Hindlimb muscle (tissue), 1 donor: ENCODE measurements around the gene PCK1. TPM values are rescaled to one million over a fixed set of nuclear protein-coding genes. Genes with fewer than 3 reads are reported as not detected.

ENCODE experiments used
- DNase-seq: peaks from one replicate; pipeline ENCODE4 v3.0.0-alpha.2; 2013
- polyA plus RNA-seq: library from polyadenylated mRNA; unstranded; fragments of 120-200 nt; gene quantifications from one replicate; pipeline ENCODE4 v1.2.1, GENCODE V29; 2013; ENCODE audit not compliant: insufficient read length

Gene PCK1
- polyA plus RNA-seq, 1 donor, result 3.2 TPM

GRCh38 chr20:57536771-57537724 lies 23.9 kb upstream of the PCK1 start:
- no peak for DNase-seq

DNA sequence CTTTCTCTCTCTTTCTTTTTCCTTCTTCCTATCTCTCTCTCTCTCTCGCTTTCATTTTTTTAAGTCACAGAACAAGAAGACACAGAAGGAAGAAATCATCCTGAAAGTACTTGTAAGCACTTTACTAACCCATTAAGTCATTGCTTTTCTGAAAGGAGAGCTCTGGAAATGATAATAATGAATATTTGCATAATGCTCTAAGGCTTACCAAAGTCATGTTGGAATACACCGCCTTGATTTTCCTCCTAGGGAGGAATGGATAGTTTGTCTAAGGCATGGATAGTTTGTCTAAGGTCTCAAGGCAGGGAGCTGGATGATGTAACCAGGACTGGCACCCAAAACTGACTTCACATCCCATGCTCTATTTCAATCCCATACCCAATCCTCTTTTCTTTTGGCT lies 23.1 kb upstream of the PCK1 start:
- DNase-seq, result no peak

DNA sequence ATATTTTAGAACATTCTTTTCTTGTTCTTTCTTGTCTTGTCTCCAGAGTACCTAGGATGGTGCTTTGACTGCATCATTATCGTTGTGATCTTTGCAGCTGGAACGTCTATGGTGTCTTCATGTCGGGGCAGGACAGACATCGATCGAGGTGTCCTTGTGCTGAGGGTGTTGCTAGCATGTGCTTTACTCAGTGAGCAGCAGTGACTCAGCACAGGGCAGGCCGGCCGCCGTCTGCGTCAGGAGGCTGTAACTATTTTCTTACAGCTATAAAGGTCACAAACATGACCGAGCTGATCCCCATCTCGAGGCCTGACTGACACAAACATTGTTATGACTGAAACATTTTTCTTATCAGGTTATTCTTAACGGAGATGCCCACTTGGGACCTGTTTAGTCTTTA lies 21.0 kb upstream of the PCK1 start:
- DNase-seq, result no peak

DNA sequence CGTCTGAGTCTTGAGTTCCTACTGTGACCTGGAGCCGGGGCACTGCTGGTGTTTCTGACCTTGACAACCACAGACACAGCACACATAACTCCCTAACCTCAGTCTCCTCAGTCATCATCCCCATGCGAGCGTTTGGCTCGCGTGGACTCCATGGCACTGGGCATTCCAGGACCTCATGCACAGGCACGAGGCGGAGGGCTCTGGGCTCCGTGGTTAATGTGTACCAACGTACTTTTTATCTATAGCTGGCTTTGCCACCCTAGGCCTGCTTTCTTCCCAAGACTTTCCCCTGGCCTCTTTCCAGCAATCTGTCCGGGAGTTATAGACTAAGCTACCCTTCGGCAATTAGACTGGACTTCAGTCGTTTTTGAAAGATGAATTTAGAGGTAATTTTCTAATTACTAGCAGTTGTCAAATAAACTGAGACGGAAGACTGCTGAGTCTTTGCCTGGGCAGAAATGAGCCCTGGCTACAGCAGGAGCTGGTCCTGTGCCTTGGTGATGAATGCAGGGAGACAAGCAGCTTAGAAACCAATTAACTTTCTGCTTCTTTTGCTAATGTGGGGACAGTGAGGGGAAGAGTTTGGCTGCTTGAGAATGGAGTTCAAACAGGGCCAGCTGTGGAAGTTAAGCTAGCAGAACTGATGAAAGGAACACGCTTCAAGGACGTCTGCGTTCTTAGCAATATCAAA lies 19.9 kb upstream of the PCK1 start:
- no peak for DNase-seq

DNA sequence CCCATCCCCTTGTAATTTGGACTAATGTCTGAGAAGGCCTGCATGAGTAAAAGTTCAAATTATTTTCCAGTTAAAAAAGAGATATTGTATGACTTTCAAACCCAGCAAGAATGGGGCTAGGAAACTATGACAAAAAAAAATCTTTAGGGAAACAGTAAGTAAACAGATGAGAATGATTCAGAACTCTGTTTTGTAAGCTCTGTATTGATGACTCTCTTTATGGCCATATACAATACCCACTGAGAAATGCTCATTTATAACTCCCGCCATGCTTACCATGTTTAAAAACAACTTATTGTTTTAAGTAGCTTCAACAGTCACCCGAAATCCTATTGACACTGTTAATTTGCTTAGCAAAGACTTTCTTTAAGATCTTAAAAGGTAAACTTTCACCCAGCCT lies 17.2 kb upstream of the PCK1 start:
- DNase-seq, result no peak

DNA sequence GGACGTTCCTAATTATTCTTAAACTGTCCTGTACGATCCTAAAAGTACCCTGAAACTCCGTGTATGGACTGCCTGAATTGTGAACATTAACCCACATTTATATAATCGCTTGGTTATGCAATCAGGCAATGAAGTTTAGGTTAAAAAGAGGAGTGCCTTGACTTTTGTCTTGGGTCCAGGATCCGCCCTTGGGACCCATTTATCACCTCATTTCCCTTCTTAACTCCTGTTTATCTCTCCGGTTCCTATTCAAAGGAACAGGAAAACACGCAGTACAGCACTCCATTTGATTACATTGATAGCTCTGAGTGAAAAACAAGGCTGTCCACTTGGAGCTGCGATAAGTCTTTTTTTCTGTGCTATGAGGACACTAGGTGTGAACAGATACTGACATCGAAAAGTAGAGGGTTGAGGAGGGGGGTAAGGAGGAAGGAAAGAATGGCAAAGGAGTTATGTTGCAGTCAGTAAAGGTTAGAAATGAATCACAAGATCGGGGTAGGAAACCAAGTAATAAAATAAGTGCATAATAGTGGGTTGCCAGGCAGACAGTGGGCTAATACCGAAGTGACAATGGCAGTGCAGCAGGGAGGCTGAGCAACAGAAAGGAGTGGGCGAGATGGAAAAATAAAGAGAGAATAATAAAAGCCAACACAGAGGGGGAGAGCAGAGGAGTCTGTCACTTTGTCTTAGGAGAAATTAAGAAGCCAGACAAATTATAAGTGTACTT lies 15.9 kb upstream of the PCK1 start:
- no peak for DNase-seq

DNA sequence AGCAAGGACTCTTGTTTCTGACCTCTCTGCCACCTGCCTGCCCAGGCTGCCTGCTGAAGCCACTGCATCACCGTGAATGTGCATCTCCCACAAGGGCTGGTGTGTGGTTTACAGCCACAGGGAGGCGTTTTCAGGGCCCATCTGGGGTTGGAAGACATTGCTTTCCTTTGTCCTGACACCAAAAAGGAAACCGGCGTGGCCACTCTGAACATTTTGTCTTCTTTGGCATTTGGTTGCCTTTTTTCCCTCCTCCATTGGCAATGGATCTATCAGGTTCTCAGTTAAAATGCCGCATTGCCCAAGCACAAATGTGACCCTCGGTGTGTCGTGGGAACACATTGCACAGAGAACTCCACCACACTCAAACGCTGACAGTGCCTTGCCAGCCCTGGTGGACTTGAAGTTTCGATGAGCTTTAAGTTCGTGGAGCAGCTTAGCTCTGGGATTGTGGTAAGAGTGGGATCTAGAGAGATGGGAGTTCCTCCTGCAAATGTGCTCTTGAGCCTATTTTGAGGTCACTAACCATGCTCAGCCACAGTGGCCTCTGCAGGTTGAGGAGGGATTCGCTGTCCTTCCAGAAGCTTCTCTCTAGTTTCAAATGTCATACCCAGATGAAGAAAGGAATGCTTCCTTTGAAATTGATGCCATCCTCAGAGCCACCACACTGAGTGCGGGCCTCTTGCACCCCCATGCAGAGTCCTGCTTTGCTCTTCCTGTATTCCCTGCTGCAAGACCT lies 14.8 kb upstream of the PCK1 start:
- DNase-seq, result no peak

DNA sequence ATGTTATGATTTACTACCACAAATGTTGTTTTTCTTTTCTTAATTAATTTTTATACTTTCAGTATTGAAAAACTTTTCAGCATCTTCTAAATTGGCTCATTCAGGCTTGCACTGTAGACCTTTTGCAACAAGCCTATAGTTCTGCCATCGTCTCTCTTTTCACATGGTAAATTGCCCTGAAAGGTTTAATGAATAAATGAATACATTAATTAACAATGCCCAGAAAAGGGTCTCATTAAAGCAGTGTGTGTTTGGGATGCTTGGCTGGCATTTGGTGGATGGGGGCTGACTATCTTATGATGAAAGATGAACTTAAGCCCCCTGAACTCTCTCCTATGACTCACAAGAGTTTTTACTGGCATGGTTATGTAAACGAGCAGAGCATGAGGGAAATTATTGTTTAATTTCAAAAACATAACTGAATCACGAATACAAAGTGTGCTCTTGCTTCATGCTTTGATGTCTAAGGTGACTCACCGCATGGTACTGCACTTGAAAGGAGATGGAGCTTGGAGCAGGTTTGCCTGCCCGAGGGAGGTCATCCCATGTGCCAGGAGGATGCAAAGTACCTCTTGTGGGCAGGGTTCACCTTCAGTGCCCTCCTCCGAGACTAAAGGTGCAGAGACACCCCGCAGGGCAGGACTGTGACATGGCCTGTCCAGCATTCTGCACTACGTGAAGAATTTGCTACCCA lies 13.8 kb upstream of the PCK1 start:
- no peak for DNase-seq

DNA sequence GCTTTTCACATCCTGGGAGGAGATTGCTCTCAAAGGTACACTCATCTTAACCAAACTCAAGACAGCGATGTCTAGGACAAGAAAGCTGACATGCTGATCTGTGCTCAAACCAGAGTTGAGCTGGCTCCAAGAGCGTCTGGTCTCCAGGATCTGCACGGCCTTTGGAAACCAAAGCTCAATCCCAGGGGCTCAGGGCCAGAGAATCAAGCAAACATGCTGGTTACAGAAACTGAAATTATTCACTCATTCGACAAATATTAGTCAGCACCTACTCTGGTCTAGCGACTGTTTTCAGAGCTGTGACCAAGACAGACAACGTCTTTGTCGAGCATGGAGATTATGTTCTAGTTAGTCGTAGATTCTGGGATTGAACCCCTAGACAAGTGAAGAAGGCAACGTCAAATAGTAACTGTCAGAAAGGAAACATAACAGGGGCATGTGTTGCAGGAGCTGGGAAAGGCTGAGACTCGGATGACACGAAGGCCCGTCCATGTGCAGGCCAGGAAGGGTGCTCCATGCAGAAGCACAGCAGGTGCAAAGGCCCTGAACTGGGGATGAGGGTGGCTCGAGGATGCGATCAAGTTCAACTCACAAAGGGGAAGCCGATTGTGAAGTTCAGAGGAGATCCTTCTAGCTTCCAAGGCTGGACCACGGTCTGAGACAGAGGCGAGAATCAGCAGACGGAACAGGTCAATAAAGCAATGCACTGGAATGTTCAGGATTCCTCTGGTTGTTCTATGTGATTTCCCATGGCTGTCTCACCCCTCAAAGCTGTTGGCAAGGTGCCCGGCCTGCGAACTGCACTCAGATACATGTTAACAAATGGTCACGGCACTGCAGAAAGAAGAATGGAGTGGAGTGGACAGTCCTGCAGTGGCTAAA lies 12.5 kb upstream of the PCK1 start:
- no peak for DNase-seq

DNA sequence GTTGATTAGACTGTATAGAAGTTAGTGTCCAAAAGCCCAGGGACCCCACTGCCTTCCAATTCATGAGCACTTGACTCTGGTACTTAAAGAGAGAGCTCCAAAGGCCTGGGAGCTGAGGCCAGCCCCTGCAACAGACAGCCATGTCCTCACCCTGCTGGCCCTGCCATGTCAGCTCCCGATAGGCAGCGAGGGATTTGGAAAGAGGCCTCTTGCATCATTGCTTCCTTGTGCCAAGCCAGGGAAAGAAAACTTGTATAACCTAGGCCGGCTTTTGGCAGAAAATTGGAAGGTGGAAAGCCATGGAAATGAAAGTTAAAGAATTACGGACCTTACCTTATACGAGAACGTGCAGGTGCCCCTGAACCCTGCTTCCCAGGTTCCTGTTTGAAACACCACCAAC lies 8.4 kb upstream of the PCK1 start:
- no peak for DNase-seq

DNA sequence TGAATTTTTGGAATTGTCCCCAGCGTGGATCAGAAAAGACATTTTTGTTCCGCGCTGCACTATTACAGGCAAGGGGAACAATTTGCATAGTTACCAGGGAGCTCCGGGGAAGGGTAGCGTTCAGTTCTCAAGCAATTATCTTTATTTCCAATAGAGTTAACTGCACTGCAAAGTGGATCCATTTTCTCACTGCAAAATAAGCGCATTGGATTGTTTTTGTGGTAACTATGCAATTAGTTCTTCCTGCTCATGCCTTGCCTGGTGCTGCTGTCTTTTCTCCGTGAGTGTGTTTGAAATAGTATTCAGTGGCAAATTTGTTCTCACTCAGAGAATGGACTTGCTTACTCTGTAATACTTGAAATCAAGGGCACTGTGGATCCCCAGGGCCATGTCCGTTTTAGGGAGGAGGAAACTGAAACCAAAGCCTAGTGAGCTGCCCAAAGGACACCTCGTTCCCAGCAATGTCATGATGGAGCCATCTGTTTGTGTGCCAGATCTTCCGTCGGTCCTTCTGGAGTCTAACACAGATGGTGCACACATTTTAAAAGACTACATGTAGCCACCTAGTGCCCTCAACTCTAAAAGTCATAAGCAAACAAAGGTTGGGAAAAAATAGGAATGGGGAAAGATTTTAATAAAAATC lies 7.4 kb upstream of the PCK1 start:
- no peak for DNase-seq

DNA sequence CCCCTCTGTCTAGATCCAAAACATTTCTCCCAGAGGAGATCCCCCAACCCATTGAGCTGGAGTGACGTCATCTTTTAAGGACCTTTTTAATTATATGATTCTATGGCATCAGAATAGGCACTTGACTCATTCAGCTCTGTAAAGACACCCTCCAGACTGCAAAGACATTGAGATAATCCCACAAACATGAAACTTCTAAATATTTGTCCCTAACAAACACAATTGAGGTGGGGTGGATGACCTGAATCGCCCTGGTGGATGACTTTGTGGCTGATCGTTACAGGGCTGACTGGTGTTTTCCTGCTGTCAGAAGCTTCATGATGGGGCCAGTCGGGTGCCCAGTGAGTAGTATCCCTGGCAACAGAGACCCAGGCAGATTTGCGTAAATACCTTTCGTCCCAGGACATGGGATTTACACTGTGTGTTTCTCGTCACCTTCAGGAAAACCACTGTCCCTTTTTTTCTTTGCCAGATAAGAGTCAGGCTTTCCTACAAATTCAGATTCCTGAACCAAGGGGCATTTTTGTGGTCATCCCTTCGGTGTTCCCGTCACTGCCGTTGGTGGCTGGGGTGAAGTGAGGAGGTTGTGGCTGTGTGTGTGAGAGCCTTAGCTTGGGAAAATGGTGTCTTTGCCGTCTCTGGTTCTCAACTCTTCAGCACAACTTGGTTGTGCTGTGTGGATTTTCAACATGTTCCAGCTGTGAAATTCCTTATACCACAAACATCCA lies 5.3 kb upstream of the PCK1 start:
- no peak for DNase-seq

DNA sequence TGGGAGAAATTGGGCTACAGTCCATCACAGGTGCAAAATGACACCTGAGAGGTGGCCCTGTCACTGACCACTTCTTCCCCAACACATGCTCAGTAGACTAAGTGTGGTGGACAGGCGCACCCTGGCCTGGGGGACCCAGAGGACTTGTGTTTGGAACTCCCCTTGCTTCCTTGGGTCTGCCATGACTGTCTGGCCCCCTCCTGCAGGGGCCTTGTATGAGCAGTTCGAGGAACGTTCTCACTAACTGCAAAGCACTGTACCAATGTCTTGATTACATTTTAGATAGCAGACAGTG lies 4.0 kb upstream of the PCK1 start:
- no peak for DNase-seq

GRCh38 chr20:57557926-57558613 lies 2.8 kb upstream of the PCK1 start:
- no peak for DNase-seq

DNA sequence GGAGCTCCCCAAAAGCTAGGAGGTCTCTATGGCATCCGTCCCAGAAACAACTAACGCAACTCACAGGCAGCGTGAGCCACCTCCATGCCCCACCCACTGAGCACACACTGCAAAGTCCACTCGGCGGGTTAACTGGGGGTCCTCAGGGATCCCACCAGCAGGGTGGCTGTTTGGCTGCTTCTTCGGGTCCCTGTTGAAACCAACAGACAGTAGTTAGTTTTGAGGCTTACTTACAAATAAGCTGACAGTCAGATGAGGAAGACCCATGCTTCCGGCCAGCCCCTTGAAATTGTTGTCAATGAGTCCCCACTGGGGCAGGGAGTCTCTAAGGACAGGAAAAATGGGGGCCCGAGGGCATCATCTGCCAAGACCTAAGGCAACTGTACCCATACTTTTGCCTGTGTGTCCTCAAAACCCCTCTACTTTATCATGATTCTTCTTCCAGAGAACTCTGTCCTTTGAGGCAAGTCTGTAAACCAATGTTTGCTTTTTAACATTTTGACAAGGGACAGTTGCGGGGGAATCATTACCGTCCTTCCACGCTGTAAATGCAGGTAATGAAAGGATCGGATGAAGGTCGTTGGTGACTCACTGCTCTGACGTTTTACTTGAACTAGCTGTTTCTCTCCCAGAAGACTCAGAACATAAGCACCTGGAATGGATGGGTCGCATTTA lies 2.2 kb upstream of the PCK1 start:
- no peak for DNase-seq

DNA sequence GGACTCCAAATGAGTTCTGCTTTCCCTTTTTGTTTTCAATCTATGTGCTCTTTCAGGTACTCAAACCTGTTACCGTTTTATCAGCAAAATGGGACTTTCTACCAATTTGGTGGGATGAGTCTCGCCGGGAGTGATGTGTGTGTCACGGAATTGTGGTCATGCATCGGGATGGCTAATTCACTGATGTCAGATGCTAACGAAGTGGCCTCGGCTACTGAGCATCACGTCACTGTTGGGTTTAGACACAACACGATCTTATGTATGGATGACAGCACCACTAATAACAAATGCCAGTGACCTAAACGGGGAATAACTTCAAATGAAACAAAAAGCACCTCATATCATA lies 1.6 kb upstream of the PCK1 start:
- DNase-seq, result no peak

DNA sequence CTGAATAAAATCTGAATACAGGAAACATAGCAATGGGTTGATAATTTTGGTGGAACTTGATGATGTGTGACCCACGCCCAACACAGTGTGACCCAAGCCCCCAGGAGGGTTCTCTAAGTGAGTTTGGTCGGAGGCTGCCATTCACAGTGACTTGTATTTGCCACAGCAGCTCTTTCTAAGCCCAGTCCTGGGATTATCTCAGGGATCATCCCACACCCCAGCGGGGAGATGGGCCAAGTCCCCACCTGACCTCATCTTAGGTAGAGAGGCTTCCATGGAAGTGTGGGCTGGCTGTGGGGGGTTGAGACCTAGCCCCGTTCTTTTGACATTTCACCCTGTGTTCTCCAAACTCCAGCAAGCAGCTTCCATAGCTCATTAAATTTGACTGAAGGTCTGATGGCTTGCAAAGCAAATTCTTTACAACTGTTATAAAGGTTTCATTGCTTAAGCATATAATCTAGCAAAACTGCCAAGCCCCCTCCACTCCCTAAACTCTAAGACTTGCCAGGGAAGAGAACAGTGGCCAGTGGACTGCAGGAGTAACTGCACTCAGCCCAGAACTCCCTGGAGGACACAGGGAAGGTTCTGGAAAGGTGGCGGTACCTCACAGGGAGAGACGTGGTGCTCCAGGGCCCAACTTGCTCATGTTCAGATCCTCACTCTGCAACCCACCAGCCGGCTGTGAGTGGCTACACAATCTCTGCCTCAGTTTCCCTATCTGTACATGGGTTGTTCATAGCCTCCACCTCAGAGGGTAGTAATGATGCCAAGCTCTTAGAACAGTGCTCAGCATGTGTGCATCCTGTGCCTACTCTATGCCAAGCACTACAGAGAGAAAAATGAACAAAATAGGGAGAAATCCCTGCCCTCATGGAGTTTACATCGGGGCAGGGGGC lies 1.0 kb upstream of the PCK1 start:
- DNase-seq, result no peak
